Measurements from ENCODE around the gene MRPL37.
"Not testable (repeated sequence)": the region's sequence is repeated elsewhere in the genome, so short reads cannot be mapped to it uniquely, and the experiment has no call there.

The MRPL37 gene

DNA sequence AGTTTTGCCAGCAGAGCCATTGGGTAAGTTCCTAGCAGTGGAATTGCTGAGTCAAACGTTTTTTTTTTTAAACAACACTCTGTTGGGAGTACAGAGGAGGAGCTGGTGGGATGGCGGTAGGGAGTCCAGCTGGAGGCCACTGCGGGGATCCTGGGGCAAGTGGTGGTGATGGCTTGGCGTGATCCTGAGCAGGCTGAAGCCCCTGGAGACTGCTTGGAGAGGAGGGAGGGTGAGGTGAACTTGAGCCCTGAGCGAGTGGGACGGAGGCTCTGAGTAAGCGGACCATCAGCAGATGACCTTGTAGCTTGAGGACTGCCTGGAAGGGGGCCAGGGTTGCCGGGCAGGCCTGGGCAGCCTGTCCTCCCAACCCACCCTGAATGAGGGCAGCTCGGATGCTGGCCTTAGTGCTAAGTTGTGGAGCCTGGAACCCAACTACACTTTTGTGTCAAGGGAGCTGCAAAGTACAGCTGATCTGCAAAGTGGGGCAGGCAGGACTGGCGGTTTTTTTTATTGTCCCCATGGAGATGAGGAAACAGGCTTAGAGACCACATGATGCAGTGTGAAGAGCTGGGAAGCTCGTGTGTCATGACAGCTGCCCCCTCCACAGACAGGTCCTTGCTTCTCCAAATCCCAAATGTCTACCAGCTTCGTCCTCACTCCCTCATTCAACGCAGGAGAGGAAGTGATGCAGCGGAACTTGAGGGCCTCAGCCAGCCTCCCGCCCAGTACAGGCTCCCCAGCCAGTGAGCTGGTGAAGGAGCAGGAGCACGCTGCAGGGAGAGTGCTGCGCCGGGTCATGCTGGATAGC, 20.2 kb downstream of the MRPL37 start:
- DNase-seq = peak; percentile 67

DNA sequence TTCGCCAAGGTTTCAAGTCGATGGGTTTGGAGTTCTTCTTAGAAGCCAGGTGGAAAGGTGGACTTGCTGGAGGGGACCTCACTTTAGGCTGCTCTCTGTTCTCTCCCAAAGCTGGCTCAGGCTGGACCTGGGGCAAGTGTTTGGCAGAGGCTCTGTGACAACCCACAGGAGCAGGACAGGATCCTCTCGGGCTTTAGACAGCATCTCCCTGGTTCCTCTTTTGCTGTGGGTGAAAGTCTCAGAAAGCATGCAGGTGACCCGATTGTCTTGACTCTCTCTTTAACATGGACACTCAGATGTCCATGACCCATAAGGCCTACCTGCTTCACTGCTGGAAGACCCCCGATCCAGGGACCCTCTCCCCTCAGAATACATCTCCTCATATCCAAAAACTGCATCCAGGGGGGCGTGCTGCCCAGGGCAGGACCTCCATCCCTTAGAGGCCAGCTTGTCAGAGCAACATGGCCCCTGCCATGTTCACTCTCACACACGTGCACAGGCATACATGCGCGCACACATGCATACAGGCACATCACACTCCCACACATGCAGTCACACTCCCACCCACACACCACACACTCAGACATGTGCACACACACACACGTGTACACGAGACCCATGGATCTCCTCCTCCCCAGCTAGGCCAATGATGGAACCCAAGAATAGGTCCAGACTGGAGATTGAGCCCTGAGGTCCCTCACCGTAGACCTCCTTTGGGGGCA, 21.3 kb downstream of the MRPL37 start:
- no peak for DNase-seq

DNA sequence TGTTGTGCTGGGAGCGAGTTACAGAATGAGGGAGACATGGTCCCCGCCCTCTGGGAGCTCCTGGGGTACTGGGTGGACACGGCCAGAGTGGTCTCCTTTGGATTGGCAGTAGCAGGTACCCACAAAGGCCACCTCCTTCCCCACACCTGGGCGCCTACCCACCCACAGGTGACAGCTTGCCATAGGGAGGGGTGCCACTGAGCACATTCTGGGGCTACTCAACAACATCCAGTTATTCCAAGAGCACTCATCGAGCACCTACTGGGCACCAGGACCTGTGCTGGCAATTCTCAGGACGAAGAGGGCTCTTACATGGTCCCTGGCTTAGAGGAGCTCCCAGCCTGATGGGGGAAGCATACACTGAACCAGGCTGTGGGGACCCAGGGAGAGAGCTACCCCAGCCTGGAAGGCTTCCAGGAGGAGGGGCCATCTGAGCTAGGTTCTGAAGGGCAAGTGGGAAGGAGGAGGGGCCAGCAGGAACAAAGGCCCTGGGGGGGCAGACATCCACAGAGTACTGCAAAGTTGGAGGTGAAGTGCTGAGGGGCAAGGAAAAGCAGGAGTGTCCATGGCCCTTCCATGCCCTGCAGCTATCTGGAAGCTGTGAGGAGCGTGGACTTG, 22.0 kb downstream of the MRPL37 start:
- DNase-seq = no peak

DNA sequence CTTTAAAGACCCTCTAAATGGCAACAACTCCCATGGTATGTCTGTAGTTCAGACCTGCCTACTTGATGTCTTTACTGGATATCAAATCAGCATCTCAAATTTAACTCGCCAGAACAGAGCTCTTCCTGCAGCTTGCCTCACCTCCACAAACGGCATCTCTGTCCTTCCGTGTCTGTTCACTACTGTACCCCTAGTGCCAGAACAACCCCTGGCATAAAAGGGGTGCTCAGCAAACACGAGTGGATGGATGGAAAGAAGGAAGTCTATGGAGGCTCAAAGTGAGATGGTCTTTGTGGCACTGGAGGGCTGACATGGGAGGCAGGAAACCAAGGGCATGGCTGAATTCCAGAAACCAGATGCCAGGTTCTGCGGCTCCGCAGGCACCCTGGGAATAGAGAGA, 22.7 kb downstream of the MRPL37 start:
- no peak for DNase-seq

DNA sequence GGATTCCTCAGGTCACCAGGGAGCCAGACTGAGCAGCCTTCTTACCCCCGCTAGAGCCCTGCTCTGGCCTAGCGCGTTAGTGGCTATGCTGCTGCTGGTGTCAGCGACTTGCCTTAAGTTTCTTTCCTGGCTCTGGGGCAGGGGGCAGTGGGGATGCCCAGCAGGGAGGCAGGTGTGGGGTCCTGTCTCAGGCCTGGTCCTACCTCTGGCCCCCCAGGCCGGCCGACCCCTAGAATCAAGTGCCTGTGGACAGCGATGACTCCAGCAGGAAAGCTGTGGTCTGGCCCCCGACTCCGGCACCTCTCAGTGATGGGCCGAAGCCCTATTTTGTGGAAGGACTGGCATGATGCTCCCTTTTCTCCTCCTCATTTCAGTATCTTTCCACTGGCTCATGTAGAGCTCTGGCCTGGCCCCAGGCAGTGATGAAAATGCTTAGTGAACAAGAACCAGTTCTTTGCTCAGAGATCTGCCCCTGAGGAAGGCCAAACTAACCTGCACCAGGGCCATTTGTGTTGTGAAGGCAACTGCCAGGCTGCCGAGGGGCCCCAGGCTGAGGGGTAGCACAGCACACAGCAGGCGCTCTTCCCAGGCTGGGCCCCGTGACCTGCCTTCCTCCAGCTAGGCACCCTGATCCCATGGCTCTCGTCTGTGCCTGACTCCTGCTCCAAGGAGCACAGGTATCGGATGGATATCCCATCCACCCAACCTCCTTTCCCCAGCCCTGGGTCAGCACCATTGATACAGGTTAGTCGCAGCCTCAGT, 23.7 kb downstream of the MRPL37 start:
- DNase-seq = no peak

DNA sequence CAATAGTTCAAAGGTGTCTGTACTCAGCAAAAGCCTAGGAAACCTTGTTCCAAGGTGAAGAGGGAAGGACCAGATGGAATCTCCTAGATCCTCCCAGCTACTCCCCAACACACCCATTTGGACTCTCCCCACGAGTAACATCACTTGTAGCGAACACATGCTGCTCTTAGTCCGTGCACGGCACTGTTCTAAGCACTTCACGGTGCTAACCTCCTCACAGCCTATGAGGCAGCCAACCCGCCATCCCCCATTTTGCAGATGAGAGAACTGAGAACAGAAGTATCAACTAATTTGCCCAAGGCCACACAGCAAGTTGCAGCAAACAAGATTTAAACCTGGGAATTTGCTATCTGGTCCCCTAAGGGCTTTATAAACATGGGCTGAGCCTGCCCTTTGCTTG, 24.3 kb downstream of the MRPL37 start:
- DNase-seq = no peak

DNA sequence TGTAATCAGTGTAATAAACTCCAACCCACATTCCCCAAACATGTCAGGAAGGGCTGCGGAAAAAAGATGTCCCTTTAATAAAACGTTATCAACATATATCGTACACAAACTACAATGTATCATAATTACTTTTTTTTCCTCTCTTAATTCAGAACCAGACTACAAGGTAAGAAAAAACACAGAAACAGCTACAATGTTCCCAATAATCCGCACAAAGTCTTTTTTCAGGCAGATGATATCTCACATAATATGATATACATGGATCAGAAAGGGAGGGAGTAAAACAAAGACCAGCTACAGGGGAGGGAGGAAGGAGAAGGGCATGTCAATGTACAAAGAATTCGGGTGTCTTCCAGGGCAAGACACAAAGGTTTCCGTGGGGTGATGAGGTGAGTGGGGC, 25.4 kb downstream of the MRPL37 start:
- DNase-seq = no peak

DNA sequence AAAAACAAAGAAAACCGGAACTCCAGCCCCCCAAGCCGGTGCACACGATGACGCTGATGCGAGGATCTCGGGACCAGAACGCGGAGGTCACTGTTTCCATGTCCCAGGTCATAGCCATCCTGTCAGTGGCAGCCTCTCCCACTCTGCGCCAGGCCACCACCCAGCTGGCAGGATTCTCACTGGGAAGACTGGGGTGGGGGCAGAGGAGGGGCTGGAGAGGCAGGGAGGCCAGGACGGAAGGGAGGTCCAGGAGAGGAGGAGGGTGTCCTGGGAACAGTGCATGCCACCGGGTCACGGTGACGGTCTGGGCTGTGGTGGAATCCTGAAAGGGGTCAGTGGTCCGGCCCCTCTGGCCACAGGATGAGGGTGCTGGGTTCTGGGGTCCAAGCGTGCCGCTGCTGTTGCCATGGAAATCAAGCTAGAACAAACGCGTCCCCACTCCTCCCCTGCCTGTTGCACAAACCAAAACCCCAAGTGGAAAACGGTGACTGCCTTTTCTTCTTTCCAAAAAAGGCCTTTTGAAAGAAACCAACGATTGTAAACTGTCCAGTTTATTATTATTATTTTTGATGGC, 26.1 kb downstream of the MRPL37 start:
- no peak for DNase-seq

DNA sequence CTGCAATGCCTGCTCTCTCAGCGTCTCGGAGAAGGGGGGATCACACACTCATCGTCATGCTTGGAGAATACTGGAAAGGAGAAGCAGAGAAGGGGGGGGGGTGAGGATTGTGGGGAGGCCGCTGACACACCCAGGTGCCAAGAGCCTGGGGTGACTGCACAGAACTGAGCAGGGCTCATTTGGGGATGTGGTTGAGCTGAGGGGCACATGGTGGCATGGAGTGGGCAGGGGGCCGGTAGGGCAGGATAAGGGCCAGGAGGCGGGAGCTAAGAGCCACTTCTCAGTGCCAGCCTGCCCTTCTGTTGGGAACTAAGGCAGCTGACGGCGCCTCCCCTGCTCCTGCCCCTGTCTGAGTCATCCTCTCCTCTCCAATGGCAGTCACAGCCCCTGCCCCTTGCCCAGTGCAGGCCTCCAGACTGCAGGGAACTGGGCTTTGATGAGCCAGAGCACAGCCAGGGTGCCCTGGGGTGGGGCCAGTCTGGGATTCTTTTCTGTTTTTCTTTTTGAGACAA, 27.2 kb downstream of the MRPL37 start:
- no peak for DNase-seq

DNA sequence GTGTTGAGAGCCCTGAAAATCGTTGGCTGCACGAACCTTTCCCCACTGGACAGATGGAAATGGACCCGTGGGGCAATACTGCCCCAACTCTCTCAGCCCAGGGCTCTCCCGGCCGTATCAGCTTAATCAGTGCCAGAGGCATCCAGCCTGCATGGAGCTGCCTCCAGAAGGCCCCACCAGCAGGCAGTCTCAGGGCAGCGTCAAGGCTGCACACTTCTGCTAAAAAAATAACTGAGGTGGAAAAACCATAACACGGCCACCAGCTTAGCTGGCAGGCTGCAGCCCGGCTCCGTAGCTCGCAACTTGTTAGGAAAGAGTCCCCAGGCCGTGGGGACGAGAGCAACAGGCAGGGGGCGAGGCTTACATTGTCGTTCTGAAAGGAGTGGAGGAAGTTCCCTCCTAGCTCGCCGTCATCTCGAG, 27.9 kb downstream of the MRPL37 start:
- DNase-seq = no peak

DNA sequence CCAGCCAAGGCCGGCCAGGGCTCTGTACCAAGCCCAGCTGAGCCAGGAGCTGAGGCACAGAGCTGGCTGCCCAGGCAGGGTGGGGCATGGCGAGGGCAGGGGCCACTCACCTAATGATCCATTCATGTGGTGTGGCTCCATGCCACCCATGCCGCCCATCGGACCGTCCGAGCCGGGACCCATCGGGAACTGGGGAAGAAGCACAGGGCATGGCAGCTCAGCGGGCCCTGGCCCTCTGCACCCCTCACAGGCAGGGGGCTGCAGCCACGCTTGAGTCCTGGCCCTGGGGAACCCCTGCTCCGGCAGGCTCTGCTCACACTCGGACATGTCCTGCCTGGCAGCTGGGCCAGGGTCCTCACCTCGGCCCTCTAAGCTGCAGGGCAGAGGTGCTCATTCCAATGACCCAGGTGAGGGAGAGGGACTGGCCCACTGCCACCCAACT, 28.7 kb downstream of the MRPL37 start:
- no peak for DNase-seq

DNA sequence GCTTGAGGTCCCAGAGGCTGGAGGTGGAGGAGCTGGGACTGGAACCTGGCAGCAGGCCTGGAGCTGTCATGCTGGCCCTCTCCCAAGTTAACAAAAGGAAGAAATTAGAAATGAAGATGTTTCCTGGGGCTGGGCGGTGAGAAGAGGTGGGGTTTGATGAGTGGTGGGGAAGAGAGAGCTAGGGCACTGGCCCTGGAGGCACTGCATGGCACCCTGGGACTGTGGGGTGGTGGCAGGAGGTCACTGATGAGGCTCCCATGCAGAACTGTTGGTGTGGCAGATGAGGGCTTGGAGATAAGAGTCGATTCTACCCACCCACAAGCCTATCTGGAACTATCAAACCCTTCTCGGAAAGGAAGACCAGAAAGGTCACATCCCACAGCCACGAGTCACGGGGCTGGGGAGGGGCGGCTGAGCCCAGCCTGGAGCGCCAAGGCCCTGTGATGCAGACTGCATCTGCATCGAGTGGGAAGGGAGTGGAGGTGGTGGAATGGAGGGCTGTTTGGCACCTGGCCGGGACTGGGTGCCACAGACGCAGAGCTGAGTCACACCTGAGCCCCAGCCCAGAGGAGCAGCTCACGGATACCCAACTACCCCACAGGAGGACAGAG, 29.4 kb downstream of the MRPL37 start:
- DNase-seq = no peak

DNA sequence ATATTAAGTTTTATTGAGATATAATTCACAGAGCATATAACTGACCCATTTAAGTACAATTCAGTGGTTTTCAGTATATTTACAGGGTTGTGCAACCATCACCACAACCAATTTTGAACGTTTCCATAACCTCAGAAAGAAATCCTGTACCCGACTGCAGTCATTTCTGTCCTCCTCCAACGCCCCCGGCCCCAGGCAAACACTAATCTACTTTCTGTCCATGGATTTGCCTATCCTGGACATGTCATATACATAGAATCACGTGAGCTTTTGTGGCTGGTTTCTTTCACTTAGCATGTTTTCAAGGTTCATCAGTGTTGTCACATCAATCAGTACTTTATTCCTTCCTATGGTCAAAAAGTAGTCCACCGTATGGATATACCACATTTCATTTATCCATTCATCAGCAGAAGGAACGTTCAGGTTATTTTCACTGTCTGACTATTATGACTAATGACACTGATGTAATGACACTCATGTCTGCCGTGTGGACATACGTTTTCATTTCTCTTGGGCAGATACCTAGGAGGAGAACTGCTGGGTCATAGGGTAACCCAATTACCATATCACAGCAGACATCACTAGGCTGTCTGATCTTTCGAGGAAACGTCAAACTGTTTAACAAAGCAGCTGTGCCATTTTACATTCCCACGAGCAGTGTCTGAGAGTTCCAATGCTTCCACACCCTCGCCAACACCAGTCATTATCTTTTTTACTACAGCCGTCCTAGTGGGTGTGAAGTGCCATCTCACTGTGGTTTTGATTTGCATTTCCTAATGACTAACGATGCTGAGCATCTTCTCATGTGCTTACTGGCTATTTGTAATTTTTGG, 30.8 kb downstream of the MRPL37 start:
- DNase-seq = no peak

DNA sequence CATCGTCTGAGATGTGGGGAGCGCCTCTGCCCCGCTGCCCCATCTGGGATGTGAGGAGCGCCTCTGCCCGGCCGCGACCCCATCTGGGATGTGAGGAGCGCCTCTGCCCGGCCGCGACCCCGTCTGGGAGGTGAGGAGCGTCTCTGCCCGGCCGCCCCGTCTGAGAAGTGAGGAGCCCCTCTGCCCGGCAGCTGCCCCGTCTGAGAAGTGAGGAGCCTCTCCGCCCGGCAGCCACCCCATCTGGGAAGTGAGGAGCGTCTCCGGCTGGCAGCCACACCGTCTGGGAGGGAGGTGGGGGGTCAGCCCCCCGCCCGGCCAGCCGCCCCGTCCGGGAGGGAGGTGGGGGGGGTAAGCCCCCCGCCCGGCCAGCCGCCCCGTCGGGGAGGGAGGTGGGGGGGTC, 33.2 kb downstream of the MRPL37 start:
- not testable (repeated sequence) for DNase-seq

DNA sequence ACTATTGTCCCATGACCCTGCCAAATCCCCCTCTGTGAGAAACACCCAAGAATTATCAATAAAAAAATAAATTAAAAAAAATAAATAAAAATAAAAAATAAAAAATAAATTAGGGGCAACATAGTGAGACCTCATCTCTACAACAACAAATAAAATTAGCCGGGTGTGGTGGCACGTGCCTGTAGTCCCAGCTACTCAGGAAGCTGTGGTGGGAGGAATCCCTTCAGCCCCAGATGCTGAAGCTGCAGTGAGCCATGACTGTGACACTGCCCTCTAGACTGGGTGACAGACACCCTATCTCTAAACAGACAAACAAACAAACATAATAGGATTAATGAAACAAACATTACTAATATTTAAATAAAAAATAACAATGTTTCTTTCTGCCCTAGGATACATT, 34.3 kb downstream of the MRPL37 start:
- DNase-seq = no peak

DNA sequence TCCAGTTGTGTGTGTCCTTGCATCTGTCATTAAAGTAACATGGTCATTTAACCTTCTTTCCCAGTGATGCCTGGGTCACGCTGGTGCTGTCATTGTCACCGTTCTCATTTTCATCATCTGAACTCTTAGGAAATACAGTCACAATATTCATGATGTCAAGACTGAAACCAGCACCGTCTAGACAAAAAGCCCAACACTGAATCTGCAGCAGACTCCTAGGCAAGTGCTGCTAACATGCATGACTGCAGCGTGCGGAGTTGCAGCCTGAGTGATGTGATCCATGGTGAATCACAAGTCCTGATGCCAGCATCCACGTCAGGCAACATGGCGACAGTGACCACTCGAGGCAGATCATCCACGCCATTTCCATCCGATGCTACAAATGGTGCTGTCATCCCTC, 37.6 kb downstream of the MRPL37 start:
- DNase-seq = no peak

DNA sequence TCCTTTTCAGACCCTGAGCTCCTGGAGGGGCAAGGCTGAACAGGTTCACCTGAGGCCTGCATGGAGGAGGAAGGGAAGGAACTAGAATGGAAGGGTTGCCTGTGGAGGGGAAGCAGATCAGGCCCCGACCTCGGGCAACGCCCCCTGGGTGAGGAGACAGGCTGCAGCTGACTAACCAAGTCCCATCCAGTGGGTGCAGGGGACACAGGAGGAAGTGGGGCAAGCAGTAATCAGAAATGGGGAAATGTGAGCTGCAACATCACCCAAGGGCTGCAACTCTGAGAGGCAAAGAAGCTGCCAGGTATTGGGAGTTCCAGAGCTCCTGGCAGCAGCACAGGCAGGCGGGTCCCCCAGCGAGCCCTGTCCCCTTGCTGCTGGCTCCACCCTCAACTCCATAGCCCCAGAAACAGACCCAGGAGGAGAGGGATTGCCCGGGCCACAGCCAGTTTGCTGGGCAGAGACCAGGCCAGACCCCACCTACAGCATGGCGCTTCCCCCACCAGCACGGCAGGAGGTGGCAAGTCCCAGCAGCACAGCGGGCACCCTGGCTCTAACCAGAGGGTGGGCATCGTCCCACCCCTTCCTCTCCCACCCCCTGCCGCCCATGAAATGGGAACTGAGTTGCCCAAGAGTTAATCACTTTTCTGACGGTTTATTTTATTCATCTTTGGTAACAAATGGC, 38.5 kb downstream of the MRPL37 start:
- no peak for DNase-seq

DNA sequence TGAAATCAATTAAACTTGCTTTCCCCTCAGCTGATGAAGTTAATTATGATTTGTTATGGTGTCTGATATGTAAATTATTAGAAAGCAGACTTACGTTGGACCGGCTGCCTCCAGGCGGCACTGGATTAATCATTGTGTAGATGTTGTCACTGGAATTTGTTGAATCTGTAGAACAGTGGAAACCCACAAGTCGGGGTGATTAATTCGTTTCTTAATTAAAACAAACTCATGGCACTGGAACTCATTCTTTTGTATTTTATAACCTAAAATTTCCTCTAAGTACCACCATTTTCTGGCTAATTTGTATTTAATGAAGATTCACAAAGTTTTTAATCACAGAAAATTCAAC, 39.0 kb downstream of the MRPL37 start:
- DNase-seq = no peak

DNA sequence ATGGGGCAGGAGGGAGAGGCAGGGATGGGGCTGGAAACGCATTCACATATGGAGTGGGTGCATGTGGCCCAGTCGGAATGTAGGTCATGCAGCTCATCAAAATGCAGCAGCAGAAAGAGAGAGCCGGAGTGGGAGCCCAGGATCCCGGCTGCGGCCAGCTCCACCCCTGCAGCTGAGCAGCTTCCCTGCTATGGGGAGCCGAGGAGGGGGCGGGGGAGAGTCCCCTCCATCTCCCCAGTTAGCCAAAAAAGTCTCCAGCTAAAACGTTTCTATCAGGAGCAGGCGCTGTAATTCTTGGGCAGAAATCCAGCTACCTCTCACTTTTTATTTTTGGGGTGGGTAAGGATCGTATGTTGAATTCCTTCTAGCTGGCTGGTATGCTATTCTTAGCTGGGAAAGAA, 39.7 kb downstream of the MRPL37 start:
- peak; percentile 32 for DNase-seq

DNA sequence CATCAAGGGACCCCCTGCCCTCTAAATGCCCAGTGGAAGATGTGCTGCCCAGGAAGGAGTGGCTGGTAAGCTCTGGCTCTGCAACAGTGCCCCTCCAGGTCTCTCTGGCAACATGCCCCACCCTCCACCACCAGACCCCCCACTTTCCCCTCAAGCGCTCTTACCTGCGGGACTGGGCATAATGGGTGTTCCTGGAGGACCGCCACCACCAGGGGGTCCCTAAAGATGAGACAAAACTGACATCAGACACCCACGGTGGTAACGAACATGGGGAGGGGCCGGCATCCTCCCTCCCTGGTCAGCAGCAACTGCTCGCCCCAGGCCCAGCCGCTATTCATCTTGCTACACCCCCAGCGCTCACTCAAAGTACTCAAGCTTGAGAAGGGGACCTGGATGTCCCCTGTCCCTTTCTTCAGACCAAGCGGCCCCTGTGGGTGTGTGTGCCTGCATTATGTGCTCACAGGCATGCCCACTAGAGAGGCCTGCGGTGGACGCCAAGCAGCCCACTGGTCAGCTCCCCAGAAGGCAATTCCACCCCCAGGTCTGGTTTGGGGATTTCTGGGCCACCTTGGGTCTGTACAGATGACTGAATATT, 40.9 kb downstream of the MRPL37 start:
- DNase-seq = no peak

Data from midbrain (tissue), 1 donor.